Brain microvascular endothelial cell (primary cell): ENCODE data around the gene RIPK3.

Source experiments
- DNase-seq: peaks from one replicate; pipeline ENCODE4 v3.0.0-alpha.2; 2020
- H3K27ac ChIP-seq: fragments of 250-450 bp; sonication (Bioruptor Pico); 2 replicates; pipeline ENCODE4 v1.5.1; 2020; ENCODE audit warnings: mild to moderate bottlenecking, moderate library complexity
- H3K27me3 ChIP-seq: fragments of 250-450 bp; sonication (Bioruptor Pico); replicated peaks from 2 replicates; pipeline ENCODE4 v1.5.1; 2020; ENCODE audit warnings: mild to moderate bottlenecking
- H3K36me3 ChIP-seq: fragments of 250-450 bp; sonication (Bioruptor Pico); replicated peaks from 2 replicates; pipeline ENCODE4 v1.5.1; 2020; ENCODE audit warnings: mild to moderate bottlenecking
- H3K4me3 ChIP-seq: 2 replicates; pipeline ENCODE4 v1.5.1; 2011; ENCODE audit warnings: low read depth, mild to moderate bottlenecking, control low read depth, low read length, moderate library complexity
- in situ Hi-C: cut with HindIII; loops from 2 replicates; pipeline ENCODE4 v1.10.0; 2017; ENCODE audit warnings: low sequenced_read_pairs, low pct_ligation_motif_present
- TF ChIP-seq, protein P1 (sequence below): IDR thresholded peaks from 2 replicates; pipeline ENCODE4 v1.5.1; 2011; ENCODE audit warnings: low read depth, mild to moderate bottlenecking, moderate library complexity, low read length, control low read depth, inconsistent platforms; ENCODE audit errors: missing control alignments

Gene RIPK3

DNA sequence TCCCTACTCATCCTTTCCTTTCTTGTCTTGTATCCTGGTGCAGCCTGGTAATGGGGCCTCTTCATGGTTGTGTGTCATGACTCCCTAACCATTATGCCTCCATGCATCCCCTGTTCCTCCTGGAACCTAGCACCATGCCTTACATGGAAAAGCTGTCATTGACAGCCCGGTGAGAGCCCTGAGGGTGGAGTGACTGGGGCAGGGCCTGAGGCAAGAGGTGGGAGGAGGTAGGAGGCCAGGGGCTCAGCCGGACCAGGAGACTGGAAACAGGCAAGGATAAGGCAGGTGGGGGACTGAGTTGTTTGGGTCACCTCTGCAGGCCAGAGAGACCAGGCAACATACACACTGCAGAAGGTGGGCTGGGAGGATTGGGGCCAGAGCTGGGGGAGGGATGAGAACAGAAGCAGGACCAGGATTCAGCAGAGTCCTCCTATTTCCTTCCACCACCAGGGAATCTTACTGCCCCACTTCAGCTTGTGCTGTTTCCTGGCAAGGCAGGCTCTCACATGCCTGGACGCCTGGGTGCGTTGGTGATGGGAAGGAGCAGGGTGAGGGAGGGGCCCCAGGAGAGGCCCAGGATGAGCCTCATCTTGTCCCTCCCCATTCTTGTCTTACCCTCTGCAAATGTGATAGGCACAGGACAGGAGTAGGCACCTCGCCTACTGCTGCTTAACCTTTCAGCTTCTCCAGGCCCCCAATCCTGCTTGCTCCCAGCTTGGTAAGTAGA, 30.1 kb downstream of the RIPK3 start, which contains the start of gene LTB4R2:
TSS of gene LTB4R2 (plus strand) at position 603 of the 727 bp plus-strand sequence. CDS start 525 bp downstream, outside the sequence.
- DNase-seq = no peak
- no peak within 1 kb of the TSS for H3K27ac ChIP-seq
- TF ChIP-seq, protein P1, sequence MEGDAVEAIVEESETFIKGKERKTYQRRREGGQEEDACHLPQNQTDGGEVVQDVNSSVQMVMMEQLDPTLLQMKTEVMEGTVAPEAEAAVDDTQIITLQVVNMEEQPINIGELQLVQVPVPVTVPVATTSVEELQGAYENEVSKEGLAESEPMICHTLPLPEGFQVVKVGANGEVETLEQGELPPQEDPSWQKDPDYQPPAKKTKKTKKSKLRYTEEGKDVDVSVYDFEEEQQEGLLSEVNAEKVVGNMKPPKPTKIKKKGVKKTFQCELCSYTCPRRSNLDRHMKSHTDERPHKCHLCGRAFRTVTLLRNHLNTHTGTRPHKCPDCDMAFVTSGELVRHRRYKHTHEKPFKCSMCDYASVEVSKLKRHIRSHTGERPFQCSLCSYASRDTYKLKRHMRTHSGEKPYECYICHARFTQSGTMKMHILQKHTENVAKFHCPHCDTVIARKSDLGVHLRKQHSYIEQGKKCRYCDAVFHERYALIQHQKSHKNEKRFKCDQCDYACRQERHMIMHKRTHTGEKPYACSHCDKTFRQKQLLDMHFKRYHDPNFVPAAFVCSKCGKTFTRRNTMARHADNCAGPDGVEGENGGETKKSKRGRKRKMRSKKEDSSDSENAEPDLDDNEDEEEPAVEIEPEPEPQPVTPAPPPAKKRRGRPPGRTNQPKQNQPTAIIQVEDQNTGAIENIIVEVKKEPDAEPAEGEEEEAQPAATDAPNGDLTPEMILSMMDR = no peak
- no peaks in the 10 kb centered on the region for H3K27me3 ChIP-seq
- H3K4me3 ChIP-seq = peak within 1 kb of the TSS; percentile 45
- H3K36me3 ChIP-seq = peaks cover 18% of the 10 kb centered on the region
- in situ Hi-C loops = no loop called here

DNA sequence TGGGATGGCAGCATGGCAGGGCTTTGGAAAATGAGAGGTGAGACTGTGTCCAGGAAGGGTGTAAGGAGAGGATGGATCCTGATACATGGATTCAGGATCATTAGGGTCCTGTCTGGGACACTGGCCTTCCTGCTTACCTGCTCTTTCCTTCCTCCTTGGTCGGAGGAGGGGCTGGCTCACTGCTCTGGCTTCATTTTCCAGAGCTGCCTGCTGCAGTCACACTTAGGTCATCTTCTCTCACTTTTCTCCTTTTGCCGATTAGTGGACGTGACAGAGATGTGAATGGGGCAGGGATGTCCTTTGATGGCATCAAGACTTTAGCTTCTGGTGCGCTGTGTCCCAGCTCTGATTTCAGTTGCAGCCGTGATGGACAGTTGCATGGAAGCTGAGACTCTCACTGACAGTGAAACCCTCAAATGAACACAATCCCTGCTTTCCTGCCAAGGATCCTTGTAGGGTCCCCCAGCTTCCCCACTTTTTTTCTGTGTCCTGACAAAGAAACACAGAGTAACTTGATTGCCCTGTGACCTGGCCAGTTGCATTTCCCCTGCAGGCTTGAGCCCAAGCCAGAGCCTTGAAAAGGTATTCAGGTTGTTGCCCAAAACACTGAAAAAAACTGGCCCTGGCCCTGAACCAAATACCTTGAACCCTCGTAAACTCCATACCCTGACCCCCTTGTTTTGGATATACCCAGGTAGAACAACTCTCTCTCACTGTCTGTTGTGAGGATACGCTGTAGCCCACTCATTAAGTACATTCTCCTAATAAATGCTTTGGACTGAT, 31.3 kb downstream of the RIPK3 start:
- in situ Hi-C loops = no loop called here
- no peak for DNase-seq
- TF ChIP-seq, protein P1 = no peak
- Histone ChIP-seq H3K4me3 (no peak overlapping the region), H3K27ac (no peak overlapping the region), H3K27me3 (no peaks in the 10 kb centered on the region), H3K36me3 (peaks cover 30% of the 10 kb centered on the region)

DNA sequence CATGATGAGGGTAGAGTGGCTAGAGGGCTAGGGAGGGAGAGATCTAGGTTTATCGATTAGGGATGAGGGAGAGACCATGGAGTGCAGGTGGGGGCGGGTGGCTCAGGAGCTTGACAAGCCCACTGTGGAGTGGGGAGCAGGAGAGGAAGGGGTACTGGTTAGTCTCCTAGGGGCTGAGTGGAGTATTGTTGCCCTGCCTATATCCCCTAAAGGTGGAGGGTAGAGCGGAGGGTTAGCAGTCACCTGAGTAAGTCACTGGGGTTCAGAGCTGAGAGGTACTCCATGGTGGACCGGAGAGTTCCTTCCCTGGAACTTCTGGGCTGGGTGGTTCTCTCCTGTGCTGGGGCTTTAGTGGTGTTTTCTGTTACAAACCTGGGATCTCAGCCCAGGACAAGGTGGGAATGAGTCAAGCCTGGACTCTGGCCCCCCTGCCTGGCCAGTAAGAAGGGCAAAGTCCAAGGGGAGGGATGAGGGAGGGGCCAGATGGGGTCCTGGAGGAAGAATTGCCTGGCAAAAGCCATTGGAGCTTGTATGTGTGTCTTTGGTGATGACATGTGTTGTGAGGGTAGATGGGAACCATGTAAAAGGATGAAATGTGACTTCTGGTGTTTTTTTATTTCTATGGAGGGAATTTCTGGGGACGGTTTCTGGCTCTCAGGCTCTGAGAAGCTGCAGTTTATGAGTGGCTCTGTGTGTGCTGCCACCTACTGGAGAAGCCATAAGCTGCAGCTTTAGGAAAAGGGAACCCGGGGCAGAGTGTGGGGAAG, 32.0 kb downstream of the RIPK3 start, which contains the start of gene CIDEB:
TSS of gene CIDEB (minus strand) at position 403 of the 767 bp plus-strand sequence. CDS start at position 284, 119 bp downstream.
- Histone ChIP-seq H3K27ac (no peak within 1 kb of the TSS), H3K27me3 (no peaks in the 10 kb centered on the region), H3K36me3 (peaks cover 36% of the 10 kb centered on the region), H3K4me3 (no peak within 1 kb of the TSS)
- in situ Hi-C loops = no loop called here
- peak; percentile 55 for DNase-seq
- TF ChIP-seq, protein P1 = peak; percentile 98

DNA sequence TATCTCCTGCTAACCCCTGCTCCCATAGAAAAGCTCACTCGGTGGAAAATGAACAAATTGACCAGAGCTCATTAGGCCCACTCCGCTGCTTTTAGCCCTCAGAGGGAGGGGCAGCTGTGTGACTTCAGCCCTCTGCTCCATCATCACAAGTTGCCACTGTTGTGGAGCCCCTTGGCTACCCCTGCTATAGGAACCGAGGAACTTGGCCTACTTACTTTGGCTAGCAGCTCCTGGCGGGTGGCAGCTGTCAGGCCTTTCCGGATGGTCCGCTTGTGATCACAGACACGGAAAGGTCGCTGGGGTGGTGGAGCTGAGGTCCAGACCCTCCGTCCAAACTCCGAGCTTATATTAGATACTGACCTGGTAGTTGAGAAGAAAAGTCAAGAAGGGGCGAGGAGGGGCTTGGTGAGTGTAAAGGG, 32.6 kb downstream of the RIPK3 start:
- in situ Hi-C loops = no loop called here
- DNase-seq = no peak
- peaks cover 42% of the 10 kb centered on the region for H3K36me3 ChIP-seq
- no peak overlapping the region for H3K27ac ChIP-seq
- TF ChIP-seq, protein P1 = no peak
- no peak overlapping the region for H3K4me3 ChIP-seq
- H3K27me3 ChIP-seq = no peaks in the 10 kb centered on the region

DNA sequence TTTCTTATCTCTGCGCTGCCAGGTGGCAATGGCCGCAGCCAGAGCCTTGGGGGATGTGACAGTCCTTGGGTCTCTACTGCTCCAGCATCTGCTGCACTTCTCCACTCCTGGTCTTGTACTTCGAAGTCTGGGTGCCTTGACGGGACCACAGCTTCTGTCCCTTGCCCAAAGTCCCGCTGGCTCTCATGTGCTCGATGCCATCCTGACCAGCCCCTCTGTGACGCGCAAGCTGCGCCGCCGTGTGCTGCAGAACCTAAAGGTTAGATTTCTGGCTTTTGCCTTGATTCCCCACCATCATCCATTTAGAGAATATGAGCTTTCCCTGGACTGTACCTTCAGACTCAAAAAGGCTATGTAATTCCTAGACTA, 35.8 kb downstream of the RIPK3 start:
- no peak for DNase-seq
- Histone ChIP-seq H3K27me3 (no peaks in the 10 kb centered on the region), H3K4me3 (no peak overlapping the region), H3K36me3 (peaks cover 50% of the 10 kb centered on the region), H3K27ac (no peak overlapping the region)
- TF ChIP-seq, protein P1 = no peak
- in situ Hi-C loops = no loop called here
